GM21528 (cell line): ENCODE measurements around the gene MACROH2A2.
"Not testable (repeated sequence)": the region's sequence is repeated elsewhere in the genome, so short reads cannot be mapped to it uniquely, and the experiment has no call there.

Experiments used
- ATAC-seq: cut with Tn5 transposase; IDR thresholded peaks from one replicate; pipeline ENCODE4 v1.9.1; 2021; ENCODE audit warnings: mild to moderate bottlenecking, moderate library complexity; ENCODE audit not compliant: unreplicated experiment, low FRiP score

MACROH2A2 gene

GRCh38 chr10:70146489-70147258 is 94.0 kb downstream of the MACROH2A2 start, which contains the start of gene TYSND1:
TYSND1 (minus strand) TSS chr10:70146700; CDS start chr10:70146586, 114 bp downstream.
- peak; percentile 95 for ATAC-seq

GRCh38 chr10:70147259-70147625 is 94.6 kb downstream of the MACROH2A2 start:
- no peak for ATAC-seq

- ATAC-seq = no peak
These were observed 95.9 kb downstream of the MACROH2A2 start for GRCh38 chr10:70148516-70148915.

GRCh38 chr10:70155255-70155838 is 102.7 kb downstream of the MACROH2A2 start:
- ATAC-seq = no peak

GRCh38 chr10:70158113-70158512 is 105.5 kb downstream of the MACROH2A2 start:
- no peak for ATAC-seq

GRCh38 chr10:70159366-70159765 is 106.7 kb downstream of the MACROH2A2 start:
- not testable (repeated sequence) for ATAC-seq

- no peak for ATAC-seq
These were observed 108.2 kb downstream of the MACROH2A2 start for GRCh38 chr10:70160798-70161197.
